Ovary (tissue), 3 donors: ENCODE measurements around the gene RNU4-1.

ENCODE experiments used
- CTCF ChIP-seq, 3 donors: fragments of 450-650 bp in 2 of 3; fragments of 200-600 bp in 1 of 3; IDR thresholded peaks; one replicate each; pipeline versions ENCODE4 v1.5.1 to v1.8.0; 2016 to 2022; ENCODE audit warnings: antibody characterized with exemption in 3 of 3, mild to moderate bottlenecking in 1 of 3
- EP300 ChIP-seq: sonication (generic); formaldehyde crosslinking; IDR thresholded peaks from one replicate; pipeline ENCODE4 v1.6.1; 2017; ENCODE audit warnings: antibody characterized with exemption
- donor health status: DM: no; HTN: no; CAD: no.

GRCh38 chr12:120261951-120262851 lies 30.8 kb downstream of the RNU4-1 start:
- no peak for TF ChIP-seq EP300
- TF ChIP-seq CTCF (IDR thresholded peaks at IDR 0.05): no peak
